Hematopoietic multipotent progenitor cell treated with erythropoietin and hydrocortisone succinate and interleukin-3 and kit ligand, for 6 days (in vitro differentiated cells): ENCODE data around the gene PDZD7.
"Not testable (repeated sequence)": the region's sequence is repeated elsewhere in the genome, so short reads cannot be mapped to it uniquely, and the experiment has no call there.

ENCODE experiments used
- DNase-seq: peaks from one replicate; pipeline ENCODE4 v3.0.0-alpha.2; 2015

PDZD7 gene

GRCh38 chr10:100981178-100981772 lies 49.7 kb downstream of the PDZD7 start:
- no peak for DNase-seq

- DNase-seq: no peak
Observed at GRCh38 chr10:100980711-100981110, 50.2 kb downstream of the PDZD7 start.

- DNase-seq: no peak
Observed at GRCh38 chr10:100980311-100980710, 50.6 kb downstream of the PDZD7 start.

- no peak for DNase-seq
Observed at GRCh38 chr10:100979791-100980272, 51.1 kb downstream of the PDZD7 start.

GRCh38 chr10:100978901-100979195 lies 52.1 kb downstream of the PDZD7 start:
- no peak for DNase-seq

GRCh38 chr10:100978121-100978900 lies 52.6 kb downstream of the PDZD7 start:
- DNase-seq: no peak

- DNase-seq: no peak
Observed at GRCh38 chr10:100977436-100977835, 53.5 kb downstream of the PDZD7 start.

GRCh38 chr10:100976906-100977305 lies 54.0 kb downstream of the PDZD7 start:
- no peak for DNase-seq

- DNase-seq: not testable (repeated sequence)
Observed at GRCh38 chr10:100975397-100975796, 55.5 kb downstream of the PDZD7 start.

GRCh38 chr10:100972904-100973535 lies 57.9 kb downstream of the PDZD7 start:
- no peak for DNase-seq

- DNase-seq: no peak
Observed at GRCh38 chr10:100972115-100972903, 58.6 kb downstream of the PDZD7 start.

- no peak for DNase-seq
Observed at GRCh38 chr10:100970914-100971811, 59.8 kb downstream of the PDZD7 start.

- DNase-seq: peak; percentile 53
Observed at GRCh38 chr10:100970076-100970913, 60.6 kb downstream of the PDZD7 start.

GRCh38 chr10:100969187-100970075 lies 61.5 kb downstream of the PDZD7 start, which contains the start of gene SEMA4G:
SEMA4G (plus strand) TSS chr10:100969504; CDS start chr10:100972913, 3,409 bp downstream.
- DNase-seq: peak; percentile 71

- DNase-seq: no peak
Observed at GRCh38 chr10:100968863-100969186, 62.1 kb downstream of the PDZD7 start.

GRCh38 chr10:100968062-100968736 lies 62.7 kb downstream of the PDZD7 start:
- DNase-seq: no peak

- peak; percentile 35 for DNase-seq
Observed at GRCh38 chr10:100967332-100967731, 63.6 kb downstream of the PDZD7 start.

- DNase-seq: no peak
Observed at GRCh38 chr10:100966887-100967286, 64.0 kb downstream of the PDZD7 start.

- no peak for DNase-seq
Observed at GRCh38 chr10:100965820-100966219, 65.1 kb downstream of the PDZD7 start.

- DNase-seq: no peak
Observed at GRCh38 chr10:100963826-100964225, 67.1 kb downstream of the PDZD7 start.
